ENCODE data around the gene SNAPIN.
"Not testable (repeated sequence)": the region's sequence is repeated elsewhere in the genome, so short reads cannot be mapped to it uniquely, and the experiment has no call there.

The SNAPIN gene

GRCh38 chr1:153627715-153628626, 30.5 kb upstream of the SNAPIN start, which contains the start of gene S100A1:
Gene S100A1, plus strand, starts transcription at chr1:153628434. Its CDS starts 2,088 bp downstream, at chr1:153630522.
- no peak for DNase-seq

- no peak for DNase-seq
Observed at GRCh38 chr1:153628638-153629342, 29.7 kb upstream of the SNAPIN start.

GRCh38 chr1:153629343-153629665, 29.2 kb upstream of the SNAPIN start:
- no peak for DNase-seq

GRCh38 chr1:153629971-153630370, 28.5 kb upstream of the SNAPIN start:
- no peak for DNase-seq

- DNase-seq, result no peak
Observed at GRCh38 chr1:153630384-153630783, 28.1 kb upstream of the SNAPIN start.

GRCh38 chr1:153631047-153632022, 27.2 kb upstream of the SNAPIN start:
- no peak for DNase-seq

- no peak for DNase-seq
Observed at GRCh38 chr1:153633161-153633753, 25.2 kb upstream of the SNAPIN start.

GRCh38 chr1:153633754-153634665, 24.5 kb upstream of the SNAPIN start, which contains the start of gene CHTOP:
Gene CHTOP, plus strand, starts transcription at chr1:153634066. Its CDS starts 2,523 bp downstream, at chr1:153636589.
- DNase-seq, result peak; percentile 95

GRCh38 chr1:153635872-153636271, 22.6 kb upstream of the SNAPIN start:
- no peak for DNase-seq

GRCh38 chr1:153636312-153636711, 22.2 kb upstream of the SNAPIN start:
- DNase-seq, result no peak

GRCh38 chr1:153638261-153638660, 20.2 kb upstream of the SNAPIN start:
- no peak for DNase-seq

GRCh38 chr1:153639280-153639679, 19.2 kb upstream of the SNAPIN start:
- no peak for DNase-seq

GRCh38 chr1:153640213-153640612, 18.3 kb upstream of the SNAPIN start:
- not testable (repeated sequence) for DNase-seq

- DNase-seq, result no peak
Observed at GRCh38 chr1:153640861-153641260, 17.6 kb upstream of the SNAPIN start.

GRCh38 chr1:153642161-153642560, 16.3 kb upstream of the SNAPIN start:
- DNase-seq, result no peak

GRCh38 chr1:153643100-153643499, 15.4 kb upstream of the SNAPIN start:
- no peak for DNase-seq

GRCh38 chr1:153643816-153644215, 14.7 kb upstream of the SNAPIN start:
- no peak for DNase-seq

- no peak for DNase-seq
Observed at GRCh38 chr1:153646672-153647345, 11.7 kb upstream of the SNAPIN start.

- no peak for DNase-seq
Observed at GRCh38 chr1:153647346-153647714, 11.2 kb upstream of the SNAPIN start.

- no peak for DNase-seq
Observed at GRCh38 chr1:153648000-153648643, 10.4 kb upstream of the SNAPIN start.

Measured in NK-92 treated with Interleukin-12 subunit alpha and Interleukin-12 subunit beta, amount 100 ng/mL, for 24 hours (cell line).